Measurements from ENCODE around the gene EPX.

EPX gene

DNA sequence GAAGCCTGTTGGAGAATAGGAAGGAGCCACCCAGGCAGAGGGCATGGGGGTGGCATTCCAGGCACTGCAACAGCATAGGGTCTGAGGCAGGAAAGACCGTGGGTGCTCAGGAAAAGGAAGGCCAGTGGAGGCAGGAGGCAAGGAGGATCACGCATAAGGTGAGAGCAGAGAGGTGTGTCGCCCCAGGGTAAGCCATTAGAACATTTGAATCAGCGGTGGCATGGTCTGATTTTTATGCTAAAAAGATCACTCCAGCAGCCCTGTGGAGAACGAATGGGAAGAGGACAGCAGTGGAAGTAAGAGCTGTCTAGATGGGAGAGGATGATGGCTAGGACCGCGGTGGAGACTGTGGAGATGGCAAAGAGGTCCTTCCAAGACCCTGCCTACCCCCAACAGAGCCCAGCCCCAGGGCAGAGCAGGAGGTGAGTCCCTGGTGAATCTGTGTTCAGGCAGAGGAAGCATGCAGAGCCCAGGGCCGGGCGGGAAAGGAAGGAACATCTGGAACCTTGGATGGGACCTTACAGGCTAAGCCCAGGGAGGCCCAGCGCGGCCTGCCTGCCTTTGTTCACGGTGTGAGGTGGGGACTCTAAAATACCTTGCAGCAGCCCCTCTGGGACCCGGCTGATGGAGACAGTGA is 53.7 kb downstream of the EPX start:
- in situ Hi-C loops (cut with MboI; ENCODE audit: low sequenced_read_pairs, unreplicated experiment), result no loop called here
- no peak for TF ChIP-seq CTCF (IDR thresholded peaks at IDR 0.05; ENCODE audit: borderline replicate concordance, control extremely low read depth, extremely low read depth, insufficient read depth, missing control alignments)
- DNase-seq (ENCODE audit: low spot score), result no peak

- no peak for TF ChIP-seq CTCF (IDR thresholded peaks at IDR 0.05; ENCODE audit: borderline replicate concordance, control extremely low read depth, extremely low read depth, insufficient read depth, missing control alignments)
- in situ Hi-C loops (cut with MboI; ENCODE audit: low sequenced_read_pairs, unreplicated experiment), result no loop called here
- no peak for DNase-seq (ENCODE audit: low spot score)
Observed at GRCh38 chr17:58246781-58247180, 54.3 kb downstream of the EPX start.

GRCh38 chr17:58247511-58248363 is 55.2 kb downstream of the EPX start:
- DNase-seq (ENCODE audit: low spot score), result no peak
- no peak for TF ChIP-seq CTCF (IDR thresholded peaks at IDR 0.05; ENCODE audit: borderline replicate concordance, control extremely low read depth, extremely low read depth, insufficient read depth, missing control alignments)
- in situ Hi-C loops (cut with MboI; ENCODE audit: low sequenced_read_pairs, unreplicated experiment), result no loop called here

DNA sequence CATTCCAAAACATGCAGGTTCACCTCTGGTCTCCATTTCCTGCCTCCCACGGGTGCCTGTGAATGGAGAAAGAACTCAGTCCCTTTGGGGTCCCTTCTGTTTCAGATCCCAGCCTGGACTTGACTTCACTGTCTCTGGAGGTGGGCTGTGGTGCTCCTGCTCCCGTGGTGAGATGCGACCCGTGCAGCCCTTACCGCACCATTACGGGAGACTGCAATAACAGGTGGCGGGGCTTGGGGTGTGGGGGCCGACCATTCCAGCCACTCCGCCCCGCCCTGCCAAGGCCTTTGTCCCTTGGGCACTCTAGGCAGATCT is 56.4 kb downstream of the EPX start:
- TF ChIP-seq CTCF (IDR thresholded peaks at IDR 0.05; ENCODE audit: borderline replicate concordance, control extremely low read depth, extremely low read depth, insufficient read depth, missing control alignments), result no peak
- DNase-seq (ENCODE audit: low spot score), result no peak
- in situ Hi-C loops (cut with MboI; ENCODE audit: low sequenced_read_pairs, unreplicated experiment), result no loop called here

DNA sequence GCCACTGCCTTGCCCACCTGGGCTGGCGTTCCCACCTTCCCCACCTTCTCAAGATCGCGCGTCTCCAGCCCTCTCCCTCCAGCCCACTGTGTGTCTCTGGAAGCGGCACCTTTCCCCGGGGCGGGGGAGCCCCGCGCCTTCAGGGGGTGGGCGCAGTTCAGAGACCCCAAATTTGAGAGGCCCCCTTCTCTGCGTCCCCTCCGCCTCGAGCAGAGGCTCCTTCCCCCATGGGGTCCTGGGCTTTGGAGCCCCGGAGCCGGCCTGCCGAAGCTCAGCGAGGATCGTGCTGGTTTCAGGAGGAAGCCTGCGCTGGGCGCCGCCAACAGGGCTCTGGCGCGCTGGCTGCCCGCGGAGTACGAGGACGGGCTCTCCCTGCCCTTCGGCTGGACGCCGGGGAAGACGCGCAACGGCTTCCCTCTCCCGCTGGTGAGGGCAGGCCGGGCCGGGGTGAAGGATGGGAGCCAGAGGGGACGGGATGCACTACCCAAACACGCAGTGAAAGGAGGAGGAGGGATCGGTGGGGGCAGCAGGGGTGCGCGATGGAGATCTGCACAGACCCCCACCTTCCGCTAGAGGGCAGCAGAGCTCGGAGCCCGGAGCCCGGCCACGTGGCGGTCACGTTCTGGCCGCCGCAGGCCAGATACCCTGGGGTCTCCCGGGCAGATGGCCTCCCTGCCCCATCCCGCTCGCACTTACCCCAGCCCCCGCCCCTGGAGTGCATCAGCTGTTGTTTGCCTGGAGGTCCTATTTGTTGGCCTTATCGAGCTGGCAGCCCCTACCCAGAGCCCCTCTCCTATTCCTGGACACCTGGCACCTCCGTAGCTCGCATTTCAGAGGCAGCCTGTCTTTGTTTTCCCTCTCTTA is 57.0 kb downstream of the EPX start:
- peak; percentile 97 for DNase-seq (ENCODE audit: low spot score)
- TF ChIP-seq CTCF (IDR thresholded peaks at IDR 0.05; ENCODE audit: borderline replicate concordance, control extremely low read depth, extremely low read depth, insufficient read depth, missing control alignments), result peak; percentile 79
- in situ Hi-C loops (cut with MboI; ENCODE audit: low sequenced_read_pairs, unreplicated experiment), result no loop called here

DNA sequence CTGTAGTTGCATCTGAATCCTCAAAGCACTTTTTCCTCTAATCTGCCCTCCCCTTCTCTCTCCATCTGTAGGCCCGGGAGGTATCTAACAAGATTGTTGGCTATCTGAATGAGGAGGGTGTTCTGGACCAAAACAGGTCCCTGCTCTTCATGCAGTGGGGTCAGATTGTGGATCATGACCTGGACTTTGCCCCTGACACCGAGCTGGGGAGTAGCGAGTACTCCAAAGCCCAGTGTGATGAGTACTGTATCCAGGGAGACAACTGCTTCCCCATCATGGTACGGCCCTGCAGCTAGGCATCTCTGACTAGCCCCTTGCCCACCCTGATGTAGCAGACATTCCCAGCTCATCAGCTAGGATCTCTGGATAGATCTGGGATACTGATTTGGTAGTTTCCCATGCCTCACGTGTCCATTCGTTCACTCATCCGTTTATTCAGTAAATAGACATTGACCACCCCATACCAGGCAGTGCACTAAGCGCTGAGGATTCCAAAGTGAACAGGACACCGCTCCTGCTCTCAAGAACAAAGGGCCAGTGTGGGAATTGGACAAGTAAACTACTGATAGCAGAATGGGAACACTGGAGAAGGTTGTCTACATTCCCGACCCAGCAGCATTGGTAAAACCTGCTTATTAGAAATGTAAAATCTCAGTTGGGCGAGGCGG is 58.0 kb downstream of the EPX start:
- in situ Hi-C loops (cut with MboI; ENCODE audit: low sequenced_read_pairs, unreplicated experiment), result no loop called here
- no peak for DNase-seq (ENCODE audit: low spot score)
- TF ChIP-seq CTCF (IDR thresholded peaks at IDR 0.05; ENCODE audit: borderline replicate concordance, control extremely low read depth, extremely low read depth, insufficient read depth, missing control alignments), result no peak
